BE2C (cell line): ENCODE measurements around the gene PRM1.

Source experiments
- DNase-seq: peaks from one replicate; pipeline ENCODE4 v3.0.0-alpha.2; 2020
- H3K27me3 ChIP-seq: fragments of 250-450 bp; sonication (Bioruptor Pico); 2 replicates; pipeline ENCODE4 v1.5.1; 2020; ENCODE audit warnings: mild to moderate bottlenecking
- H3K36me3 ChIP-seq: fragments of 250-450 bp; sonication (Bioruptor Pico); 2 replicates; pipeline ENCODE4 v1.5.1; 2020; ENCODE audit warnings: mild to moderate bottlenecking
- H3K4me1 ChIP-seq: fragments of 250-450 bp; sonication (Bioruptor Pico); 2 replicates; pipeline ENCODE4 v1.5.1; 2020
- H3K4me3 ChIP-seq: 2 replicates; pipeline ENCODE4 v1.5.1; 2011; ENCODE audit warnings: low read depth, low read length
- H3K9me3 ChIP-seq: fragments of 250-450 bp; sonication (Bioruptor Pico); 2 replicates; pipeline ENCODE4 v1.5.1; 2020
- CTCF ChIP-seq: IDR thresholded peaks from 2 replicates; pipeline ENCODE4 v1.5.1; 2012; ENCODE audit warnings: mild to moderate bottlenecking, low read depth, low read length

The PRM1 gene

GRCh38 chr16:11310634-11310977 lies 29.5 kb upstream of the PRM1 start:
- TF ChIP-seq CTCF = no peak
- DNase-seq = no peak
- no peak overlapping the region for H3K4me3 ChIP-seq
- H3K4me1 ChIP-seq = no peaks in the 10 kb centered on the region
- H3K36me3 ChIP-seq = no peaks in the 10 kb centered on the region
- no peaks in the 10 kb centered on the region for H3K27me3 ChIP-seq
- H3K9me3 ChIP-seq = no peaks in the 10 kb centered on the region; the same call in 1 of the 2 replicates

- H3K4me1 ChIP-seq = no peaks in the 10 kb centered on the region
- TF ChIP-seq CTCF = no peak
- peak; percentile 65 for DNase-seq
- H3K4me3 ChIP-seq = no peak overlapping the region
- no peaks in the 10 kb centered on the region for H3K36me3 ChIP-seq
- no peaks in the 10 kb centered on the region; the same call in 1 of the 2 replicates for H3K9me3 ChIP-seq
- H3K27me3 ChIP-seq = no peaks in the 10 kb centered on the region
Measured at GRCh38 chr16:11309895-11310633, 28.9 kb upstream of the PRM1 start.

- TF ChIP-seq CTCF = no peak
- H3K4me1 ChIP-seq = 0 out of 2 replicates have a peak, but pooled peaks cover 1% of the 10 kb centered on the region
- H3K9me3 ChIP-seq = no peaks in the 10 kb centered on the region; the same call in 1 of the 2 replicates
- no peaks in the 10 kb centered on the region for H3K36me3 ChIP-seq
- H3K4me3 ChIP-seq = no peak overlapping the region
- H3K27me3 ChIP-seq = no peaks in the 10 kb centered on the region
- peak; percentile 55 for DNase-seq
Measured at GRCh38 chr16:11308493-11309283, 27.6 kb upstream of the PRM1 start.

GRCh38 chr16:11307639-11308492 lies 26.7 kb upstream of the PRM1 start:
- DNase-seq = no peak
- H3K9me3 ChIP-seq = no peaks in the 10 kb centered on the region; the same call in 1 of the 2 replicates
- H3K4me3 ChIP-seq = no peak overlapping the region
- H3K27me3 ChIP-seq = no peaks in the 10 kb centered on the region
- TF ChIP-seq CTCF = no peak
- peaks cover 7% of the 10 kb centered on the region for H3K4me1 ChIP-seq
- H3K36me3 ChIP-seq = no peaks in the 10 kb centered on the region

GRCh38 chr16:11306997-11307638 lies 26.0 kb upstream of the PRM1 start:
- Histone ChIP-seq H3K27me3 (no peaks in the 10 kb centered on the region), H3K36me3 (no peaks in the 10 kb centered on the region), H3K4me3 (no peak overlapping the region), H3K4me1 (peaks cover 7% of the 10 kb centered on the region), H3K9me3 (no peaks in the 10 kb centered on the region; the same call in 1 of the 2 replicates)
- TF ChIP-seq CTCF = no peak
- no peak for DNase-seq
